K562 (cell line): ENCODE data around the gene EIPR1. TPM values are rescaled to one million over a fixed set of nuclear protein-coding genes. Genes with fewer than 3 reads are reported as not detected.

ENCODE experiments used
- ATAC-seq: fragments of 200-7000 bp; cut with Tn5 transposase; 3 replicates; pipeline ENCODE4 v1.9.1; 2020; ENCODE audit warnings: moderate library complexity
- BruUV-seq: library from RNA; stranded (reverse); fragments of 400-500 nt; replicated peaks from 2 replicates; lab custom pipeline; 2021; lab: Mats Ljungman, UMichigan
- CTCF ChIA-PET: fragments of 300-600 bp; formaldehyde crosslinking; extraction: SDS; loops from one replicate; lab custom pipeline; 2021; ENCODE audit warnings: low intra/inter-chr PET ratio; lab: Yijun Ruan, JAX
- POLR2A ChIA-PET: fragments of 300-600, 350-650 bp; sonication (Branson Sonifier 250); formaldehyde crosslinking; extraction: SDS; loops from one replicate; lab custom pipeline; 2021; ENCODE audit warnings: antibody characterized with exemption, inconsistent platforms; lab: Yijun Ruan, JAX
- DNase-seq, 4 experiments: peaks; one replicate each; pipeline versions ENCODE4 v3.0.0 to v3.0.0-alpha.2; 2011 to 2018; ENCODE audit warnings: low spot score in 3 of 4, mixed read lengths in 3 of 4; ENCODE audit errors: extremely low read depth in 1 of 4
- FAIRE-seq: peaks from 2 replicates; lab custom pipeline; 2011; peaks lifted over from hg19 to GRCh38; lab: Jason Lieb, UNC
- H2AFZ ChIP-seq: 2 replicates; pipeline ENCODE4 v1.6.0; 2011; ENCODE audit warnings: low read depth, low read length, control low read depth, inconsistent platforms
- H3K27ac ChIP-seq: fragments of 200-600 bp; 3 replicates; pipeline ENCODE4 v1.8.0; 2011; ENCODE audit warnings: low read depth, mild to moderate bottlenecking, control low read depth, inconsistent platforms, low read length, moderate library complexity, mixed read lengths; ENCODE audit errors: extremely low read depth
- H3K27me3 ChIP-seq, 2 experiments: fragments of 300-600 bp in 1 of 2; 2 replicates in 1 of 2; 3 replicates in 1 of 2; pipeline versions ENCODE4 v1.6.0 to v1.8.0; 2011; ENCODE audit warnings: inconsistent platforms in 2 of 2, low read length in 2 of 2, mild to moderate bottlenecking in 1 of 2, mixed read lengths in 1 of 2, moderate library complexity in 1 of 2; ENCODE audit not compliant: control insufficient read depth in 2 of 2, insufficient read depth in 2 of 2
- H3K36me3 ChIP-seq: fragments of 300-600 bp; 3 replicates; pipeline ENCODE4 v1.8.0; 2011; ENCODE audit warnings: mild to moderate bottlenecking, low read length, inconsistent platforms; ENCODE audit not compliant: control insufficient read depth, insufficient read depth
- H3K4me1 ChIP-seq, 2 experiments: fragments of 200-600 bp in 1 of 2; replicated peaks in 1 of 2; 2 replicates in 1 of 2; 3 replicates in 1 of 2; pipeline versions ENCODE4 v1.5.1 to v1.8.0; 2011; ENCODE audit warnings: inconsistent platforms in 2 of 2, low read length in 2 of 2, mild to moderate bottlenecking in 1 of 2, mixed read lengths in 1 of 2, moderate library complexity in 1 of 2; ENCODE audit not compliant: control insufficient read depth in 2 of 2, insufficient read depth in 2 of 2
- H3K4me2 ChIP-seq: 2 replicates; pipeline ENCODE4 v1.6.1; 2011; ENCODE audit warnings: low read length, control low read depth, inconsistent platforms, mixed read lengths; ENCODE audit not compliant: insufficient read depth
- H3K4me3 ChIP-seq: fragments of 200-600 bp; sonication (generic), shearing (Covaris generic); 2 replicates; pipeline ENCODE4 v1.5.1; 2016; ENCODE audit warnings: control low read depth, inconsistent platforms
- H3K79me2 ChIP-seq: fragments of 200-600 bp; 3 replicates; pipeline ENCODE4 v1.8.0; 2011; ENCODE audit warnings: low read length, inconsistent platforms; ENCODE audit not compliant: control insufficient read depth, insufficient read depth
- H3K9ac ChIP-seq, 2 experiments: 2 replicates each; pipeline versions ENCODE4 v1.6.0 to v1.6.1; 2011; ENCODE audit warnings: low read depth in 2 of 2, low read length in 2 of 2, control low read depth in 1 of 2, inconsistent platforms in 1 of 2, mild to moderate bottlenecking in 1 of 2, mixed read lengths in 1 of 2; ENCODE audit not compliant: insufficient read depth in 1 of 2
- H3K9me1 ChIP-seq: one replicate; pipeline ENCODE4 v1.6.0; 2011; ENCODE audit warnings: inconsistent platforms, mild to moderate bottlenecking, low read length, moderate library complexity; ENCODE audit not compliant: control insufficient read depth, insufficient read depth
- H3K9me3 ChIP-seq: replicated peaks from 2 replicates; pipeline ENCODE4 v1.5.1; 2011; ENCODE audit warnings: low read depth, low read length, inconsistent platforms; ENCODE audit not compliant: control insufficient read depth, insufficient read depth
- H4K20me1 ChIP-seq: replicated peaks from 2 replicates; pipeline ENCODE4 v1.6.1; 2011; ENCODE audit warnings: low read length, inconsistent platforms, mixed read lengths; ENCODE audit not compliant: control insufficient read depth, insufficient read depth
- CGGBP1 ChIP-seq: fragments of 250-450 bp; sonication (Bioruptor Pico); IDR thresholded peaks from 2 replicates; pipeline ENCODE4 v1.9.0; 2021; ENCODE audit warnings: mild to moderate bottlenecking
- CREB3L1 ChIP-seq: fragments of 450-650 bp; IDR thresholded peaks from 2 replicates; pipeline ENCODE4 v1.6.1; 2014; ENCODE audit warnings: low read depth, mild to moderate bottlenecking, moderate library complexity, borderline replicate concordance
- ELK3 ChIP-seq: fragments of 450-650 bp; formaldehyde crosslinking; IDR thresholded peaks from 2 replicates; pipeline ENCODE4 v1.4.0; 2020; ENCODE audit warnings: mild to moderate bottlenecking
- FIP1L1 ChIP-seq: fragments of 200-400 bp; formaldehyde crosslinking; IDR thresholded peaks from 2 replicates; pipeline ENCODE4 v1.6.1; 2018; ENCODE audit warnings: mild to moderate bottlenecking, low read depth, low read length; ENCODE audit not compliant: poor library complexity, severe bottlenecking
- GABPB2 ChIP-seq: fragments of 250-450 bp; sonication (Bioruptor Pico); conservative IDR thresholded peaks from 2 replicates; pipeline ENCODE4 v1.5.1; 2021; ENCODE audit warnings: mild to moderate bottlenecking
- HMGN3 ChIP-seq: IDR thresholded peaks from 2 replicates; pipeline ENCODE4 v1.6.1; 2011; ENCODE audit warnings: borderline replicate concordance, low read depth, mild to moderate bottlenecking, mixed read lengths, low read length; ENCODE audit not compliant: insufficient read length; ENCODE audit errors: extremely low read depth
- HNRNPLL ChIP-seq: fragments of 200-400 bp; formaldehyde crosslinking; IDR thresholded peaks from 2 replicates; pipeline ENCODE4 v1.6.1; 2017; ENCODE audit warnings: low read length, low read depth, mild to moderate bottlenecking; ENCODE audit not compliant: poor library complexity, severe bottlenecking
- MYBL2 ChIP-seq, 2 experiments: fragments of 450-650 bp in 1 of 2; sonication (generic) in 1 of 2; formaldehyde crosslinking in 1 of 2; IDR thresholded peaks; 2 replicates each; pipeline versions ENCODE4 v1.6.1 to v1.8.1; 2017 to 2022; ENCODE audit warnings: borderline replicate concordance in 1 of 2, inconsistent platforms in 1 of 2, low read depth in 1 of 2, mild to moderate bottlenecking in 1 of 2, missing genetic modification reagents in 1 of 2, moderate library complexity in 1 of 2
- PTRF ChIP-seq: fragments of 450-650 bp; IDR thresholded peaks from 2 replicates; pipeline ENCODE4 v1.6.1; 2016; ENCODE audit warnings: mild to moderate bottlenecking, missing genetic modification characterization, missing compliant biosample characterization
- SMARCA4 ChIP-seq: fragments of 450-650 bp; IDR thresholded peaks from 2 replicates; pipeline ENCODE4 v1.6.1; 2016
- SP1 ChIP-seq: sonication (generic); formaldehyde crosslinking; IDR thresholded peaks from 2 replicates; pipeline ENCODE4 v1.8.1; 2022; ENCODE audit warnings: mild to moderate bottlenecking, missing genetic modification reagents
- TCF7 ChIP-seq: sonication (generic); IDR thresholded peaks from 2 replicates; pipeline ENCODE4 v1.6.1; 2016; ENCODE audit warnings: antibody characterized with exemption, borderline replicate concordance
- ZNF311 ChIP-seq: fragments of 250-450 bp; sonication (Bioruptor Pico); IDR thresholded peaks from 2 replicates; pipeline ENCODE4 v1.4.0; 2020; ENCODE audit warnings: mild to moderate bottlenecking, moderate library complexity
- ZNF347 ChIP-seq: fragments of 450-650 bp; formaldehyde crosslinking; IDR thresholded peaks from 2 replicates; pipeline ENCODE4 v1.4.0; 2020; ENCODE audit warnings: low read depth, mild to moderate bottlenecking, moderate library complexity
- ZNF511 ChIP-seq: sonication (generic); formaldehyde crosslinking; IDR thresholded peaks from 2 replicates; pipeline ENCODE4 v1.8.0; 2022; ENCODE audit warnings: mild to moderate bottlenecking, missing genetic modification reagents
- ZNF589 ChIP-seq: fragments of 200-800 bp; sonication (Bioruptor generic); IDR thresholded peaks from 2 replicates; pipeline ENCODE4 v1.6.1; 2016; ENCODE audit warnings: low read depth, missing genetic modification characterization, missing compliant biosample characterization
- WGBS: fragments of 100-300 bp; shearing (Covaris generic); methylation state at CpG from one replicate; pipeline ENCODE4 v1.1.6; 2016; ENCODE audit warnings: low coverage, mixed read lengths; ENCODE audit not compliant: insufficient coverage; ENCODE audit errors: missing lambda C conversion rate; 5-methylcytosine and 5-hydroxymethylcytosine counted together
- in situ Hi-C: fragments of 300-500 bp; cut with MboI; formaldehyde crosslinking; loops from 4 replicates; pipeline ENCODE4 v1.15.0; 2018; ENCODE audit warnings: inconsistent platforms, mixed read lengths
- intact Hi-C: fragments of 100-400 bp; cut with micrococcal nuclease; formaldehyde crosslinking; loops from 2 replicates; pipeline ENCODE4 v1.14.2; 2022
- polyA plus RNA-seq, 8 experiments: library from polyadenylated mRNA; depleted of rRNA in 4 of 8; stranded (reverse) in 5 of 8; unstranded in 3 of 8; fragments of >200 nt; fragmentation: Nextera tagmentation in 2 of 8; fragmentation: Illumina TruSeq in 1 of 8; extraction: Ambion mirVana in 2 of 8; extraction: Trizol in 1 of 8; gene quantifications; 2 replicates each; pipeline versions ENCODE4 v1.2.1 to v1.2.3, GENCODE V29; 2011 to 2014; ENCODE audit warnings: inconsistent platforms in 1 of 8, missing spikeins in 1 of 8
- total RNA-seq, 7 experiments: library from RNA; depleted of rRNA in 6 of 7; stranded (reverse); fragments of >200 nt in 6 of 7; fragmentation: Illumina TruSeq in 2 of 7; extraction: Trizol in 2 of 7; gene quantifications; 2 replicates each; pipeline versions ENCODE4 v1.2.1 to v1.2.3, GENCODE V29; 2011 to 2021; ENCODE audit warnings: low replicate concordance in 1 of 7

Gene EIPR1
- total and polyA plus RNA-seq, 9 of the 15 experiments (the other 6 are each of a cell fraction or from before 2014, with no cell fraction given) = 19.9 to 54.4 (median 35.9) TPM

- Histone ChIP-seq H4K20me1 (peaks cover 23% of the 10 kb centered on the region), H3K9ac (peak overlapping the region in 1 of 2 experiments; percentile 77; a peak in 2 of 4 replicates), H3K9me3 (no peaks in the 10 kb centered on the region), H3K4me1 (peaks cover 0 to 26% of the 10 kb centered on the region in 2 experiments; a peak in 2 of 5 replicates), H2AFZ (0 out of 2 replicates have a peak overlapping the region, but pooled peaks have one; percentile 11), H3K27me3 (no peaks in the 10 kb centered on the region), H3K4me3 (no peak overlapping the region), H3K4me2 (0 out of 2 replicates have a peak overlapping the region, but pooled peaks have one; percentile 20), H3K79me2 (no peaks in the 10 kb centered on the region), H3K9me1 (peaks cover 3% of the 10 kb centered on the region), H3K36me3 (peaks cover 15% of the 10 kb centered on the region; the same call in 1 of the 3 replicates), H3K27ac (no peak overlapping the region)
- intact Hi-C loops (loop anchor here (1.0 to 10.0 kb wide), 2 partner anchors 105 to 229 kb away; no protein-coding TSS in a partner anchor), in situ Hi-C loops (no loop called here)
- peak; percentile 84 to 87 (median 86) for DNase-seq
- POLR2A ChIA-PET = no interaction called here
- ATAC-seq = peak; percentile 100
- CTCF ChIA-PET = no interaction called here
- FAIRE-seq = peak; percentile 92
- 28% methylated on average over 28 of the region's 34 CpGs for WGBS
- no TSS peak for BruUV-seq
- no peak for TF ChIP-seq FIP1L1
- TF ChIP-seq HMGN3 = no peak
- TF ChIP-seq SP1 = no peak
- no peak for TF ChIP-seq TCF7
- TF ChIP-seq ELK3 (CRISPR knock-in tag) = no peak
- no peak for TF ChIP-seq MYBL2 (IDR thresholded peaks at IDR 0.05; ENCODE audit: low read depth)
- TF ChIP-seq MYBL2 (CRISPR knock-in tag; IDR thresholded peaks at IDR 0.05; ENCODE audit: borderline replicate concordance) = no peak
- no peak for TF ChIP-seq GABPB2 (CRISPR knock-in tag)
- no peak for TF ChIP-seq HNRNPLL
- no peak for TF ChIP-seq ZNF589 (CRISPR knock-in tag)
- no peak for TF ChIP-seq SMARCA4
- TF ChIP-seq ZNF511 (CRISPR knock-in tag) = no peak
- no peak for TF ChIP-seq CGGBP1 (CRISPR knock-in tag)
- TF ChIP-seq ZNF311 (CRISPR knock-in tag) = no peak
- no peak for TF ChIP-seq CREB3L1
- TF ChIP-seq ZNF347 (CRISPR knock-in tag) = no peak
- no peak for TF ChIP-seq PTRF (tag)
Measured at GRCh38 chr2:3303583-3304406, 73.8 kb downstream of the EIPR1 start.
